ENCODE data around the gene PIGN.

Gene PIGN

DNA sequence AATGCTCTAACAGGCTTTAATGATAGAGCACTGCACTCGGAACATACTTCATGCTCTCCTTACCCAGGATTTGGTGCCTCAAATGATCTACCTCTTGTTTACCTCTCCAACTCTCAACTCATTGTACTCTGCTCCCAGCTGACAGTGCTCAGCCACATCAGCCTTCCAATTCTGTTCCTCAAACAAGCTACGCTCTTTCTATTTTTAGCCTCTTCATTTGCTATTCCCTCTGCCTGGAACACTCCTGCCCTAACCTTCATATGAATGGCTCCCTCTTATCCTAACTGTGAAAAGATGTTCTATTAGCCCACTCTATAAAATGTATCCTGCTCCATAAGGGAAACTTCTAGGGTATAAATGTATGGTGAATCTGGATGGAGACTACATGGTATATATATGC is 42.5 kb downstream of the PIGN start:
- Histone ChIP-seq H3K79me2 (ENCODE audit: insufficient read depth, low read length) (no peaks in the 10 kb centered on the region), H3K4me1 (ENCODE audit: insufficient read depth, low read length) (no peaks in the 10 kb centered on the region), H2AFZ (ENCODE audit: low read depth, low read length) (no peak overlapping the region), H3K27me3 (ENCODE audit: insufficient read depth, low read length, poor library complexity) (no peaks in the 10 kb centered on the region), H3K27ac (ENCODE audit: low read length) (no peak overlapping the region), H4K20me1 (ENCODE audit: insufficient read depth, low read length) (no peaks in the 10 kb centered on the region), H3K9ac (ENCODE audit: low read depth, low read length) (no peak overlapping the region), H3K36me3 (ENCODE audit: insufficient read depth, low read length) (peaks cover 33% of the 10 kb centered on the region; the same call in 1 of the 2 replicates), H3K4me2 (ENCODE audit: insufficient read depth, low read length) (no peak overlapping the region), H3K9me3 (ENCODE audit: insufficient read depth, low read length, severe bottlenecking) (no peaks in the 10 kb centered on the region), H3K4me3 (ENCODE audit: low read depth in 1 of 2, low read length in 2 of 2) (no peak overlapping the region)
- ATAC-seq (ENCODE audit: insufficient read depth, low read depth) (no peak), DNase-seq (no peak)
- TF ChIP-seq EZH2 (IDR thresholded peaks at IDR 0.05; ENCODE audit: borderline replicate concordance, low read depth, low read length, severe bottlenecking): no peak
- no peak for TF ChIP-seq CTCF (IDR thresholded peaks at IDR 0.05; ENCODE audit: borderline replicate concordance, extremely low read depth, low read length, poor library complexity, severe bottlenecking)

DNA sequence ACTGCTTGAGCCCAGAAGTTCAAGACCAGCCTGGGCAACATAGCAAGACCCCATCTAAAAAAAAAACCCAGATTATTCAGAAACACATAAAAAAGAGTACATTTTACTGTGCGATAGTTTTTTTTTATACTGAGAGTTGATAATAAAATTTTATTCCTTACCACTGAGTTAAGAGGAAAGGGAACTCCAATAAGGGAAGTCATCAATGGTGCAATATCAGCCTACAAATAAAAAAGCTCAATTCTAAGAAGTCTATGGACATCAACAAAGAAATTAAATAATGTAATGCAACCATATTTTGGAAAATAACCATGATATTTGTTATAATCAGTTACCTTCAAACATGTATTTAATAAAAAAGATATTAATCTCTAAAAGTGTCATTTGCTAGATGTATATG is 46.6 kb downstream of the PIGN start:
- Histone ChIP-seq H3K4me2 (ENCODE audit: insufficient read depth, low read length) (no peak overlapping the region), H3K9me3 (ENCODE audit: insufficient read depth, low read length, severe bottlenecking) (no peaks in the 10 kb centered on the region), H3K4me1 (ENCODE audit: insufficient read depth, low read length) (no peaks in the 10 kb centered on the region), H3K9ac (ENCODE audit: low read depth, low read length) (no peak overlapping the region), H3K79me2 (ENCODE audit: insufficient read depth, low read length) (no peaks in the 10 kb centered on the region), H3K27ac (ENCODE audit: low read length) (no peak overlapping the region), H2AFZ (ENCODE audit: low read depth, low read length) (no peak overlapping the region), H3K36me3 (ENCODE audit: insufficient read depth, low read length) (peaks cover 32% of the 10 kb centered on the region), H4K20me1 (ENCODE audit: insufficient read depth, low read length) (no peaks in the 10 kb centered on the region), H3K27me3 (ENCODE audit: insufficient read depth, low read length, poor library complexity) (no peaks in the 10 kb centered on the region), H3K4me3 (ENCODE audit: low read depth in 1 of 2, low read length in 2 of 2) (no peak overlapping the region)
- TF ChIP-seq CTCF (IDR thresholded peaks at IDR 0.05; ENCODE audit: borderline replicate concordance, extremely low read depth, low read length, poor library complexity, severe bottlenecking): no peak
- no peak for TF ChIP-seq EZH2 (IDR thresholded peaks at IDR 0.05; ENCODE audit: borderline replicate concordance, low read depth, low read length, severe bottlenecking)
- ATAC-seq (ENCODE audit: insufficient read depth, low read depth) (no peak), DNase-seq (no peak)

DNA sequence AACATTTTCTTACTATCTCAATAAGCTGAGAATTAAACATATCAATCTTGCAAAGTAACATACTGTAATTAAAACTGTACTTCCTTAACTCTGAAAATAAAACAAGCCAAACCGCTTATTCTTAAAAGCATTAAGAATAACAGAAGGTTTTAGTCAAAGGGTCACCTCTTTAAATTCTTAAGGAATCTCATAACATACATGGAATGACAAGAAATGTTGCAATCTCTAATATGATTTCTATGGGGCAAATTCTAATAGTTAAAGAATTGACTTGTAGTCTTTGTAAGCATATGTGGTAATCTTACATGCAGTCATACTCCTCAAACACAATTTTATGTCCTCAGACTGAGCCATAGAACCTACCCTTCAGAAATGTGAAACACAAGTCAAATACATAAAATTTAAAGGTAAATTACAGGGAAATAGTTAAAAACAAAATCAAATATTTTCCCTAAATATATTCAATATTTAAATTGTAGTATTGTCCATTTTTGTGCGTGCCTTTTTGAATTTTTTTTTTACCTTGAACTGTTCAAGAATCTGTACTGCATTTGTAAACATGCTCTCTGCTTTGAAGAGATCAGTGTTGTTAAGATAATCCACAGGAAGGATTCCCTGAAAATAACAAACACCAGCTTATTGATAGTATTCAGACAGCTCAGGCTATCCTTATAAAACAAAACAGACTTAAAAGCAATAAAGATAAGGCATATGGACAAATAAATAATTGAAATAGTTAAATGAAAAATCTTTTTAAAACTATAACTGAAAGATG is 48.2 kb downstream of the PIGN start:
- Histone ChIP-seq H3K27me3 (ENCODE audit: insufficient read depth, low read length, poor library complexity) (no peaks in the 10 kb centered on the region), H3K27ac (ENCODE audit: low read length) (no peak overlapping the region), H3K4me1 (ENCODE audit: insufficient read depth, low read length) (no peaks in the 10 kb centered on the region), H3K9ac (ENCODE audit: low read depth, low read length) (no peak overlapping the region), H3K9me3 (ENCODE audit: insufficient read depth, low read length, severe bottlenecking) (no peaks in the 10 kb centered on the region), H3K4me3 (ENCODE audit: low read depth in 1 of 2, low read length in 2 of 2) (no peak overlapping the region), H3K4me2 (ENCODE audit: insufficient read depth, low read length) (no peak overlapping the region), H3K79me2 (ENCODE audit: insufficient read depth, low read length) (no peaks in the 10 kb centered on the region), H4K20me1 (ENCODE audit: insufficient read depth, low read length) (no peaks in the 10 kb centered on the region), H3K36me3 (ENCODE audit: insufficient read depth, low read length) (peaks cover 20% of the 10 kb centered on the region), H2AFZ (ENCODE audit: low read depth, low read length) (no peak overlapping the region)
- TF ChIP-seq EZH2 (IDR thresholded peaks at IDR 0.05; ENCODE audit: borderline replicate concordance, low read depth, low read length, severe bottlenecking) (no peak), CTCF (IDR thresholded peaks at IDR 0.05; ENCODE audit: borderline replicate concordance, extremely low read depth, low read length, poor library complexity, severe bottlenecking) (no peak)
- DNase-seq: no peak
- ATAC-seq (ENCODE audit: insufficient read depth, low read depth): no peak
